Skeletal muscle tissue (tissue), 4 donors: ENCODE results near the gene RCHY1. TPM values are rescaled to one million over a fixed set of nuclear protein-coding genes. Genes with fewer than 3 reads are reported as not detected.
"Not testable (repeated sequence)": the region's sequence is repeated elsewhere in the genome, so short reads cannot be mapped to it uniquely, and the experiment has no call there.

Source experiments
- H3K27ac ChIP-seq: one replicate; pipeline ENCODE4 v1.7.0; 2013; ENCODE audit warnings: mild to moderate bottlenecking, low read depth, low read length, inconsistent platforms
- H3K27me3 ChIP-seq, 3 donors: one replicate each; pipeline ENCODE4 v1.7.0; 2013; ENCODE audit warnings: low read length in 3 of 3; ENCODE audit not compliant: control insufficient read depth in 3 of 3, insufficient read depth in 3 of 3
- H3K36me3 ChIP-seq, 3 donors: one replicate each; pipeline ENCODE4 v1.7.0; 2013; ENCODE audit warnings: low read length in 3 of 3; ENCODE audit not compliant: control insufficient read depth in 3 of 3, insufficient read depth in 3 of 3
- H3K4me1 ChIP-seq, 3 donors: one replicate each; pipeline ENCODE4 v1.7.0; 2013; ENCODE audit warnings: low read length in 3 of 3, mild to moderate bottlenecking in 3 of 3; ENCODE audit not compliant: control insufficient read depth in 3 of 3, insufficient read depth in 3 of 3
- H3K4me3 ChIP-seq, 3 donors: one replicate each; pipeline ENCODE4 v1.7.0; 2013; ENCODE audit warnings: low read length in 3 of 3
- H3K9ac ChIP-seq, 3 donors: one replicate each; pipeline ENCODE4 v1.7.0; 2013; ENCODE audit warnings: low read length in 3 of 3, mild to moderate bottlenecking in 3 of 3, moderate library complexity in 2 of 3, low read depth in 1 of 3
- H3K9me3 ChIP-seq, 3 donors: one replicate each; pipeline ENCODE4 v1.7.0; 2013; ENCODE audit warnings: low read length in 3 of 3; ENCODE audit not compliant: control insufficient read depth in 3 of 3
- total RNA-seq: library from RNA; depleted of rRNA; stranded (reverse); fragments of >200 nt; gene quantifications from one replicate; pipeline ENCODE4 v1.2.3, GENCODE V29; 2014
- donor health status: Osteomylitis.

Gene RCHY1
- total RNA-seq, 1 donor from 2014 or later: 25.1 TPM

DNA sequence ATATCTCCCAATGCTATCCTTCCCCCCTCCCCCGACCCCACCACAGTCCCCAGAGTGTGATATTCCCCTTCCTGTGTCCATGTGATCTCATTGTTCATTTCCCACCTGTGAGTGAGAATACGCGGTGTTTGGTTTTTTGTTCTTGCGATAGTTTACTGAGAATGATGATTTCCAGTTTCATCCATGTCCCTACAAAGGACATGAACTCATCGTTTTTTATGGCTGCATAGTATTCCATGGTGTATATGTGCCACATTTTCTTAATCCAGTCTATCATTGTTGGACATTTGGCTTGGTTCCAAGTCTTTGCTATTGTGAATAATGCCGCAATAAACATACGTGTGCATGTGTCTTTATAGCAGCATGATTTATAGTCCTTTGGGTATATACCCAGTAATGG is 5.2 kb upstream of the RCHY1 start:
- H3K9me3 ChIP-seq, H3K27ac ChIP-seq, H3K27me3 ChIP-seq, H3K4me1 ChIP-seq, H3K9ac ChIP-seq, H3K4me3 ChIP-seq: not testable (repeated sequence)
- H3K36me3 ChIP-seq: peaks cover 0 to 23% (median 18%) of the 10 kb centered on the region in 3 donors

DNA sequence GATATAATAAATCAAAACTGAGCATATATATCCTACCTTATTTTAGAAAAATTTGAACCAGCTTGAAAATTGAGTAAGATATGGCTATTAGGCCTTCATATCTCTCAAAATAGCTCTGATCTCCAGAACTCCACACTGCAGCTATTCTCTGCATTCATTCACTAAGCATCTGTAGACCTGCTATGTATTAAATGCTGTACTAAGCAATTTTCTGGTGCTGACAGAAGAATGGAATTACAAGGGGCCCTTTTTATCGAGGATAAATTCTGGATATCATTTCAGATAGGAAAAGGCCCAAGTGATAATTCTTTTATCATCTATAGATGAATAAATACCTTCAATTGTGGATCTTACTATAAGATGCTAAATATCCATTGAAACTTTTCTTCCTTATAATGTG is 1.9 kb upstream of the RCHY1 start:
- no peaks in the 10 kb centered on the region for H3K9me3 ChIP-seq
- peaks cover 0 to 14% (median 11%) of the 10 kb centered on the region in 3 donors for H3K36me3 ChIP-seq
- H3K4me3 ChIP-seq: no peak overlapping the region
- H3K27me3 ChIP-seq: no peaks in the 10 kb centered on the region
- peaks cover 18 to 30% (median 28%) of the 10 kb centered on the region in 3 donors for H3K4me1 ChIP-seq
- H3K27ac ChIP-seq: no peak overlapping the region
- peak overlapping the region in 1 of 3 donors; percentile 23 for H3K9ac ChIP-seq

- Histone ChIP-seq H3K4me3 (peak overlapping the region; percentile 93 to 98 (median 93)), H3K4me1 (peaks cover 18 to 36% (median 28%) of the 10 kb centered on the region in 3 donors), H3K27me3 (no peaks in the 10 kb centered on the region), H3K9ac (peak overlapping the region; percentile 87 to 95 (median 92)), H3K27ac (peak overlapping the region; percentile 89), H3K36me3 (peaks cover 0 to 14% (median 11%) of the 10 kb centered on the region in 3 donors), H3K9me3 (no peaks in the 10 kb centered on the region)
Measured at GRCh38 chr4:75514949-75515612, 878 bp upstream of the RCHY1 start.

- Histone ChIP-seq H3K4me1 (peaks cover 18 to 36% (median 28%) of the 10 kb centered on the region in 3 donors), H3K27me3 (no peaks in the 10 kb centered on the region), H3K9me3 (no peaks in the 10 kb centered on the region), H3K4me3 (peak overlapping the region; percentile 93 to 98 (median 93)), H3K9ac (peak overlapping the region; percentile 87 to 96 (median 92)), H3K36me3 (peaks cover 0 to 11% (median 8%) of the 10 kb centered on the region in 3 donors), H3K27ac (peak overlapping the region; percentile 89)
Measured at GRCh38 chr4:75513526-75514130, 575 bp downstream of the RCHY1 start.

GRCh38 chr4:75512386-75513211 is 1.6 kb downstream of the RCHY1 start:
- H3K27me3 ChIP-seq: no peaks in the 10 kb centered on the region
- H3K4me3 ChIP-seq: peak overlapping the region; percentile 93 to 98 (median 93)
- H3K9me3 ChIP-seq: no peaks in the 10 kb centered on the region
- H3K9ac ChIP-seq: peak overlapping the region; percentile 87 to 96 (median 92)
- H3K27ac ChIP-seq: peak overlapping the region; percentile 89
- peaks cover 18 to 36% (median 28%) of the 10 kb centered on the region in 3 donors for H3K4me1 ChIP-seq
- peaks cover 0 to 8% (median 6%) of the 10 kb centered on the region in 3 donors for H3K36me3 ChIP-seq

DNA sequence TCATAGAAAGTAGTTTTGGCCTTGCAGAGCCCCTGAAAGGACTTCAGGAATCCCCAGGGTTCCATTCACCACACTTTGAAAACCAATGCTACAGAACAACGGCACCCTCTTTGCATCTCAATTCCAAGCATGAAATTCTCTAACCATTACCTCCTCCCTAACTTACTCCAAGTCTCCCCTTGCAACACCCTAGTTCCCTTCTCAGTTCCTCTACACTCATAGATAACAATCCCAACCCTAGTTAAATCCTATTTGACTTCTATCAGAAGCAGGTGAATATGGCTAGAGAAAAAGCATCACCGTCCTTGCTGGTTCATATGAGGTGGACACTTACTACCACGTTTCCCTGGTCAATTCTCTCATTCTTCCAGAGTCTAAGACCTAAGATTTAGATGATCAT is 2.4 kb downstream of the RCHY1 start:
- peak overlapping the region in 2 of 3 donors; percentile 24 to 38 for H3K4me3 ChIP-seq
- no peaks in the 10 kb centered on the region for H3K27me3 ChIP-seq
- H3K4me1 ChIP-seq: peaks cover 18 to 36% (median 28%) of the 10 kb centered on the region in 3 donors
- no peaks in the 10 kb centered on the region for H3K9me3 ChIP-seq
- H3K36me3 ChIP-seq: peaks cover 0 to 2% (median 1%) of the 10 kb centered on the region in 3 donors
- H3K27ac ChIP-seq: peak overlapping the region; percentile 89
- no peak overlapping the region for H3K9ac ChIP-seq

GRCh38 chr4:75509592-75509991 is 4.6 kb downstream of the RCHY1 start:
- peaks cover 0 to 10% (median 9%) of the 10 kb centered on the region in 3 donors for H3K36me3 ChIP-seq
- peaks cover 12 to 30% (median 19%) of the 10 kb centered on the region in 3 donors for H3K4me1 ChIP-seq
- not testable (repeated sequence) for H3K27ac ChIP-seq

DNA sequence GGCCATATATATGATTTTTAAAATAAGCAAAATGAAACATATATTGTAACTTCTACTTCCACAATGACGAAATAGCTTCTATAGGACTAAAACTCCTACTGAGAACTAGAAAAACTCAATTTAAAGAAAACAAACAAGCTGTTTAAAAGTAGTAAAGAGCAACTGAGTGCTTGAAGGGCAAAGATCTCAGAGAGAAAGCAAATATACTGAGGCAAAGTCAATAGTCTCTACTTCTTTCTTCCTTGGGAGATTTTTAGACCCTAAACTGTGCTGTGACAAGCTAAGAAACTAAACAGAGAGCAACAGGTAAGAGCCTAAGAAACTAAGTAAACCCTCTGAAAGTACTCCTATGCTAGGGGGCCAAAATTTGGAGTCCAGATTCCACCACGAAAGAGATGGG is 8.6 kb downstream of the RCHY1 start:
- Histone ChIP-seq H3K36me3 (peaks cover 0 to 16% (median 16%) of the 10 kb centered on the region in 3 donors), H3K4me3 (no peak overlapping the region), H3K27ac (no peak overlapping the region), H3K9ac (no peak overlapping the region), H3K4me1 (peaks cover 0 to 3% (median 0%) of the 10 kb centered on the region in 3 donors), H3K9me3 (no peaks in the 10 kb centered on the region), H3K27me3 (no peaks in the 10 kb centered on the region)

More at GRCh38 chr4:75509592-75509991, 4.6 kb downstream of the RCHY1 start:
- not testable (repeated sequence) for H3K4me3 ChIP-seq, H3K27me3 ChIP-seq, H3K9ac ChIP-seq, H3K9me3 ChIP-seq

DNA sequence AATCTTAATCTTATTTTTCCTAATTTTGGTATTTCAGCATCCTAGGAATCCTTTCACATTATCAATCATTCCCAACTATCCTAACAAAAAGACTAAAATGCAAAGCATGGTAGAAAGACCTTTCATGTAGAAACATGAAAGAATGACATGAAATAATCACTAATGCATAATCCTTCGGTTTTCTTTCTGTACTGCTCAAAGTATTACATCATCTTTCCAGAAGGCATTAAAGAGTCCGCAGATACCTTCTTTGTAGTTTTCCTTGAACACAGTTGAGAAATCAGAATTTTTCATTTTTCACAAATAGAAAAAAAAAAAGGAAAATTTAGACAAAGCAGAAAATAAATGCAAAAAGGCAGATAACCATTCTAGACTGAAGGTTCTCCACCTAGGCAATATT is 11.5 kb downstream of the RCHY1 start:
- Histone ChIP-seq H3K4me1 (no peaks in the 10 kb centered on the region), H3K36me3 (peaks cover 0 to 21% (median 21%) of the 10 kb centered on the region in 3 donors)

More for the DNA sequence above, 11.5 kb downstream of the RCHY1 start:
- Histone ChIP-seq H3K9ac (no peak overlapping the region), H3K9me3 (no peaks in the 10 kb centered on the region), H3K4me3 (no peak overlapping the region), H3K27ac (no peak overlapping the region), H3K27me3 (no peaks in the 10 kb centered on the region)
